ENCODE measurements around the gene OR10J4. TPM values are rescaled to one million over a fixed set of nuclear protein-coding genes. Genes with fewer than 3 reads are reported as not detected.
A peak's percentile ranks its signal among the peaks of the same experiment; 100 is the strongest.

Gene OR10J4
- not detected for total RNA-seq
- not detected for polyA plus RNA-seq
- long read RNA-seq, donor 1 = 0 reads
- long read RNA-seq, donor 2 = 0 reads
- long read RNA-seq, donor 3 = 0 reads
- long read RNA-seq, donor 4 = 0 reads
- long read RNA-seq, donor 5 = 0 reads
- long read RNA-seq, donor 6 = 0 reads
- long read RNA-seq, donor 7 = 0 reads
- long read RNA-seq, donor 8 = 0 reads
- long read RNA-seq, donor 9 = 0 reads
- long read RNA-seq, donor 10, partial matches to known transcripts = 0 of 1 reads
- long read RNA-seq, donor 10, other reads (novel, unspliced or antisense) = 0 of 1 reads

DNA sequence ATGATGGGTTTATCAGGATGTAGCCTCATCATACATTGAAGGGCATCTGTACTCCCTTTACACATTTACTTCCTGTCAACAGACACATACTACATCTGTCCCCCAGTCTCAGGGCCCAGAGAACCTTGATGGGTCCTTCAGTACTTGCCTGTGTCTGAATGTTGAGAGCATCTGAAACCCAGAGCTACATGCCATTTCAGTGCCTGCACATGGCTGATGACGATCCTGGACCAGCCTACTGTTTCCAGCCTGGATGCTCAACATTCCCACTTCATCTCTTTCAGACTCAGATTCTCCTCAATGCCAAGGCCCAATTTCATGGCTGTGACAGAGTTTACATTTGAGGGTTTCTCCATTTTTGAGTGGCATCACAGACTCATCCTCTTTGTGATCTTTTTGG is at the start of gene OR10J4:
Gene OR10J4 (plus strand): TSS at position 301 of the 400 bp plus-strand sequence.
- Histone ChIP-seq H3K4me3 (no peak within 1 kb of the TSS), H3K36me3 (replicated peaks in 1 of 2) (no peaks in the 10 kb centered on the region), H3K9me3 (replicated peaks in 1 of 3) (no peaks in the 10 kb centered on the region), H3K27me3 (no peaks in the 10 kb centered on the region), H3K4me1 (replicated peaks in 1 of 2) (no peaks in the 10 kb centered on the region), H3K27ac (no peak within 1 kb of the TSS)
- 83 to 89% (median 87%) methylated on average over 1 of the region's 1 CpG for WGBS, 4 donors
- intact Hi-C loops (cut with DNase I) = no loop called here
- DNase-seq = no peak
- no peak for TF ChIP-seq POLR2A (IDR thresholded peaks at IDR 0.05)
- TF ChIP-seq, protein P1, sequence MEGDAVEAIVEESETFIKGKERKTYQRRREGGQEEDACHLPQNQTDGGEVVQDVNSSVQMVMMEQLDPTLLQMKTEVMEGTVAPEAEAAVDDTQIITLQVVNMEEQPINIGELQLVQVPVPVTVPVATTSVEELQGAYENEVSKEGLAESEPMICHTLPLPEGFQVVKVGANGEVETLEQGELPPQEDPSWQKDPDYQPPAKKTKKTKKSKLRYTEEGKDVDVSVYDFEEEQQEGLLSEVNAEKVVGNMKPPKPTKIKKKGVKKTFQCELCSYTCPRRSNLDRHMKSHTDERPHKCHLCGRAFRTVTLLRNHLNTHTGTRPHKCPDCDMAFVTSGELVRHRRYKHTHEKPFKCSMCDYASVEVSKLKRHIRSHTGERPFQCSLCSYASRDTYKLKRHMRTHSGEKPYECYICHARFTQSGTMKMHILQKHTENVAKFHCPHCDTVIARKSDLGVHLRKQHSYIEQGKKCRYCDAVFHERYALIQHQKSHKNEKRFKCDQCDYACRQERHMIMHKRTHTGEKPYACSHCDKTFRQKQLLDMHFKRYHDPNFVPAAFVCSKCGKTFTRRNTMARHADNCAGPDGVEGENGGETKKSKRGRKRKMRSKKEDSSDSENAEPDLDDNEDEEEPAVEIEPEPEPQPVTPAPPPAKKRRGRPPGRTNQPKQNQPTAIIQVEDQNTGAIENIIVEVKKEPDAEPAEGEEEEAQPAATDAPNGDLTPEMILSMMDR (IDR thresholded peaks at IDR 0.05) = no peak

DNA sequence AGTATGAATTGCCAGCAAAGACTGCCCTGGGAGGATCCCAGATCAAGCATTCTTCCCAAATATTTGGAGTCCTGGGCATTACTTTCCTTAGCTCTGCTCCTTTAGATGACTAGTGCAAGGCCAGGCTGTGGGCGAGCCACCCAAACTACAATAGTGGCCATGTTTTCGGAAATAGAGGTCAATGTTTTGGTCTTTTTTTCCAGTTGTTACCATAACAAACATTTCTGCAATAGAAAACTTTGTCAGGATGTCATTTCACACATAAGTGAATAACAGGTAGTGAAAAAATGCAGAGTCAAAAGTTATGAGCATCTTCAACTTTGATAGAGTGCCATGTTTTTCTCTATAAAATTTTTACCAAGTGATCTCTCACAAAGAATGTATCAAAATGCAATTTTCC is 25.2 kb upstream of the OR10J4 start:
- no peaks in the 10 kb centered on the region for H3K9me3 ChIP-seq (replicated peaks in 1 of 3)
- H3K36me3 ChIP-seq (replicated peaks in 1 of 2) = no peaks in the 10 kb centered on the region
- DNase-seq = no peak
- intact Hi-C loops (cut with DNase I) = no loop called here
- TF ChIP-seq, protein P1 (IDR thresholded peaks at IDR 0.05) = no peak
- no peak for TF ChIP-seq POLR2A (IDR thresholded peaks at IDR 0.05)
- H3K4me1 ChIP-seq (replicated peaks in 1 of 2) = no peaks in the 10 kb centered on the region
- no peak overlapping the region for H3K27ac ChIP-seq
- no peaks in the 10 kb centered on the region for H3K27me3 ChIP-seq
- WGBS, 4 donors = 78 to 85% (median 80%) methylated on average over 2 of the region's 2 CpGs
- H3K4me3 ChIP-seq = no peak overlapping the region

DNA sequence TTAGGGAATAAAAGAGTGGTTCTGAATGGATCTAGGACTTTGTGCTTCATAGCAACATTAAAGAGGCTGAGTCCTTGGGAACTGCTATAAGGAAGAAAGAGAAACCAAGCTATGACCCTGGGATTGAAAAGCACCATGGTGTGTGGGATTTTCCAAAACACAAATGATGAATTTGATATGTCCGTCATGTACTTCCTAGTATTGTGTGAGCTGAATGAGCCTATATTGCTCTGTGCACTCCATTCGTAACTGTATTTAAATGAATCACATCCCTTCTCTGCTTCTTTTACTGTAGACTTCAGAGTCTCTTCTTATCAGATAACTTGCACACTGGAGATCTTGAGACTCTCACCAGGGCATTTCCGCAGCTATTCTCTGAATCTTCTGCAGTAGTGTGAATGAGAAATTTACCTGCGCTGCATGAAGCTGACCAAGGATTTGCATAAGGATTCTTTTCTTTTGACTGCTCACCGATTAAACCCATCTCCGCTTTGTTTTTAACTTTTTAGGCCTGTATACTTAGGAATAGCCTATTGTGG is 23.1 kb upstream of the OR10J4 start:
- intact Hi-C loops (cut with DNase I) = no loop called here
- WGBS, 4 donors = 69 to 78% (median 72%) methylated on average over 6 of the region's 6 CpGs
- Histone ChIP-seq H3K9me3 (replicated peaks in 1 of 3) (no peaks in the 10 kb centered on the region), H3K4me3 (no peak overlapping the region), H3K27ac (no peak overlapping the region), H3K27me3 (no peaks in the 10 kb centered on the region), H3K4me1 (replicated peaks in 1 of 2) (no peaks in the 10 kb centered on the region), H3K36me3 (replicated peaks in 1 of 2) (no peaks in the 10 kb centered on the region)
- TF ChIP-seq POLR2A (IDR thresholded peaks at IDR 0.05) = no peak
- TF ChIP-seq, protein P1 (IDR thresholded peaks at IDR 0.05) = no peak
- no peak for DNase-seq

DNA sequence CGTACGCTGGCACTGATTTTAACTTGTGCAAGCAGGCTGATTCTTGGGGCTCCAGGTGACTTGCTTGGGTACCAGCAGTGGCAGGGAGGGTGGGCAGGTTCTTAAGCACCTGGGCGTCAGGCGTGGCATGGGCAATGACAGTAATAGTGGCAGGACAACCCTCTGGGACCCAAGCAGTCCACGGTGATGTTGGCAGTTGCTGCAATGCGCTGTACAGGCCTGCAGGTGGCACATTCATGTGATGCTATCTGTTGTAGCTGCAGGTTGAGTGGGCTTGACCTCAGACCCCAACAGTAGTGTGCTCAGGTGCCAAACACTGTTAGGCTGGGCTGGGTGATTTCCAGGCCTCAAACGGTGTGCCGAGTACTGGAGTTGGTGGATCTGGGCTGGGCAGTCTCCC is 10.2 kb upstream of the OR10J4 start:
- intact Hi-C loops (cut with DNase I) = no loop called here
- DNase-seq = no peak
- Histone ChIP-seq H3K9me3 (replicated peaks in 1 of 3) (peaks cover 0 to 5% (median 0%) of the 10 kb centered on the region in 3 donors), H3K27me3 (no peaks in the 10 kb centered on the region), H3K27ac (no peak overlapping the region), H3K4me1 (replicated peaks in 1 of 2) (no peaks in the 10 kb centered on the region), H3K36me3 (replicated peaks in 1 of 2) (no peaks in the 10 kb centered on the region), H3K4me3 (no peak overlapping the region)
- WGBS, 4 donors = 74 to 87% (median 77%) methylated on average over 3 to 8 of the region's 8 CpGs
- TF ChIP-seq POLR2A (IDR thresholded peaks at IDR 0.05) = no peak
- TF ChIP-seq, protein P1 (IDR thresholded peaks at IDR 0.05) = peak in 1 of 6 experiments; percentile 16

All from adrenal gland (tissue), 19 donors.